GM18505 (cell line): ENCODE measurements around the gene ZDHHC5.
"Not testable (repeated sequence)": the region's sequence is repeated elsewhere in the genome, so short reads cannot be mapped to it uniquely, and the experiment has no call there.

Experiments
- ATAC-seq: cut with Tn5 transposase; IDR thresholded peaks from one replicate; pipeline ENCODE4 v1.9.1; 2021; ENCODE audit not compliant: unreplicated experiment
- POLR2A ChIP-seq: IDR thresholded peaks from 4 replicates; pipeline ENCODE4 v1.6.1; 2011; ENCODE audit warnings: borderline replicate concordance; ENCODE audit not compliant: insufficient read depth, insufficient read length; ENCODE audit errors: extremely low read depth

The ZDHHC5 gene

DNA sequence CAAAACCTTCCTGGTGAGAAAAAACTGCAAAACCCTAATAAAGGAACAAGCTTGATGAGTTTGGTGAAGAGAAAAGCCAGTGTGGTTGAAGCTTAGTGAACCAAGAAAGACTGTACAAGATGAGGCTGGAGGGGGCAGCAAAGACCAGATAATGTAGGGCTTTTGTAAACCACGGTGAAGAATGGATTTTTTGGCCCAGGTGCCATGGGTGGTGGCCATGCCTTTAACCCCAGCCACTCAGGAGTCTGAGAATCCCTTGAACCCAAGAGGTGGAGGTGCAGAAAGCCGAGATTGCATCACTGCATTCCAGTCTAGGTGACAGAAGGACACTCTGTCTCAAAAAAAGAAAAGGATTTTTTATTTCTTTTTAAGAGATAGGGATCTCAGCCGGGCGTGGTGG lies 5.0 kb upstream of the ZDHHC5 start:
- no peak for ATAC-seq
- TF ChIP-seq POLR2A: no peak

DNA sequence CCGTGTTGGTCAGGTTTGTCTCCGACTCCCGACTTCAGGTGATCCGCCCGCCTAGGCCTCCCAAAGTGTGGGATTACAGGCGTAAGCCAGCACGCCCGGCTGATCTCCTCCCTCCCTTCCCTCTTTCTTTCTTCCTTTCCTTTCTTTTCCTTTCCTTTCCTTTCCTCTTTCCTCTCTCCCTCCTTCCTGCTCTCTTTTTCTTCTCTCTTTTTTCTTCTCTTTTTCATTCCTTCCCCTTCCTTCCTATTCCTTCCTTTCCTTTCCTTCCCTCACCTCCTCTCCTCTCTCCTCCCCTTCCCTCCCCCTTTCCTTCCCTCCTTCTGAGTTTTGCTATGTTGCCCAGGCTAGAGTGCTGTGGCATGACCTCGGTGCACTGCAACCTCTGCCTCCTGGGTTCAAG lies 3.9 kb upstream of the ZDHHC5 start:
- ATAC-seq: no peak
- TF ChIP-seq POLR2A: no peak

DNA sequence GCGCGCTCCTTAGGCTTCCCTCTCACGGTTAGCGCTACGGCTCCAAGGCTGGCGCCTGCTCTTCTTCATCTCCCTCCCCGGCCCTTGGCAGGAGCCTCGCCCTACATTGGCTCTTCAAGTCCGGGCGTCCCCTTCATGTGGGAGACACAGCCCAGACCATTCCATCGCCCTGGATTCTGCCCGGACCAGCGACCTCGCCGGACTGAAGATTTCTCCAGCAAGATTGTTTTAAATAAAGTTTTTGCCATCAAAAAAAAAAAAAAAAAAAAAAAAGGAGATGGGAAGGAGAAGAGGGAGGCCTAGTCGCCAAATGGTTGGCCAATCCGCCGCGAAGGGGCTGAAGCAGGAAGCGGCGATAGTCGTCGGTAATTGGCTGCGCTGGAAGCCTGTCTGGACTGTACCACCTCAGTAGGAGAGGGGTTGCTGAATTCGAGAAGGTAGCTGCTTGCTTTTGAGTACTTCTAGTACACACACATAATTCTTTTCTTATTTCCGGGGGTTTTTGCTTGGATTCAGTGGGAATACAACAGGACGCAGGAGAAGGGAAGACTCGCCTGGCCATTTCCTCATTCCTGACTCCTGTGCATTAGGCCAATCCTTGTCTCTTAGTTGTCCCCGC lies 688 bp upstream of the ZDHHC5 start:
- ATAC-seq: peak; percentile 58
- peak; percentile 68 for TF ChIP-seq POLR2A

- TF ChIP-seq POLR2A: no peak
- peak; percentile 10 for ATAC-seq
Measured at GRCh38 chr11:57668434-57668782, 494 bp downstream of the ZDHHC5 start.

- ATAC-seq: no peak
- TF ChIP-seq POLR2A: no peak
Measured at GRCh38 chr11:57674251-57674650, 6.3 kb downstream of the ZDHHC5 start.

DNA sequence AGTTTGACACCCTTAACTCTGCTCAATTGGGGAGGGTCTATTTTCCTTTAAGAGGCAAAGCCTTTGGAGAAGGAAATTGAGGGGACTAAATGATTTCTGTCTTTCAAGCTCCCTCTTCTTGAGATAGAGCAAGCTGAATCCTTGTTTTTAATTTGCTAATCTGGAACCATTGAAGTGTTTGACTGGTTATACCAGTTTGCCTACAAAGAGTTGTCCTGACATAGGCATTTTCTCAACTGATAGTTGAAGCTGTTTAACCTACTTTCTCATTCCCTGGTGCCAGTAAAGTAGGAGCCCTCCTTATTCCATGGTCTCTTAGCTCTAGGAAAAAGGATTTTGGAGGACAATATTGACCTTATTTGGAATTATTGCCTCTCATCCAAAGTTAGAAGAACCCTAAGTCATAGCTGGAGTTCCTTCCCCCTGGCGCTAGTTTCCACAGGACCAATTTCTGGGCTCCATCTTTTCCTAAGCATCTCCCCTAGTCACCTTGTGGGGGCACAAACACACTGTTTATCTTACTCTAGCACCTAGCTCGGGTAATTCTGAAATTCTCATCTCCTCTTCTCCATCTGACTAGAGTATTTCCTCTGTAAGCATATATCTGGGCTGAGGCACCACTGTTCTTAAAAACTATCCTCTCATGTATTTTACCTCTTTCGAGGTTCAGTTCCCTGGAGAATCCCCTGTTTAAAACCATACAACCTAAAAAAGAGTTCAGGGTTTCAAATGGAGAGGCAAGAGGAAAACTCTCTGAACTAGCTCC lies 7.4 kb downstream of the ZDHHC5 start:
- ATAC-seq: no peak
- TF ChIP-seq POLR2A: no peak

DNA sequence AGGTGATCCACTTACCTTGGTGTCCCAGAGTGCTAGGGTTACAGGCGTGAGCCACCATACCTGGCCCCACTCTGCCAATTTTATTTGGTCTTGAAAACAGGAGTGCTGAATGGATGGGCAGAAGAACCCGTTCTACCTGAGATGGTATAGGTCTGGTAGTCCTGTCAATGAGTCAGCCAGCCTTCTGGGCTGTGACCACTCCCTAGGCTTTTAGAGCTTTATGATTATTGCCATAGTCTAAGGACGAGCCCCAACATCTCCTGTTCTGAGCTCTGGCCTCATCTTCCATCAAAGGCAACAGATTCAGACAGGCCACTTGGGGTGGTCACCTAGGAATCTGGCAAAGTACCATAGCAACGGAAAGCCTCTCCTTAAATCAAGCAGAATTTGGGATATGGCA lies 11.5 kb downstream of the ZDHHC5 start:
- ATAC-seq: no peak
- TF ChIP-seq POLR2A: no peak

DNA sequence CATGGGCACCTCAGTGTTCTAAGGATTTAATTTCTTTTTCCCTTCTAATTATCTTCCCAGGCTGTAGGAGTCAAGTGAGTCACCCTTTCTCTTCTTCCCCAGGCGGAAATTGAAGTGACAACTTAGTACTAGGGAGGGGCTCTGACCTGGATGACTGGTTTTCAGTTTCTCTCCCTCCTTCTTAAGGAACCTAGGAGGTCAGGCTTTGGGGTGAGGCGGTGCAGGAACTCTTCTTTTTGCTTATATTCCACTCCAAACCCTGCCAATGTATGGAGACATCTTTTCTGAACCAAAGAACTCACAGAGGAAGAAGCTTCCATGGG lies 12.6 kb downstream of the ZDHHC5 start:
- TF ChIP-seq POLR2A: no peak
- no peak for ATAC-seq

DNA sequence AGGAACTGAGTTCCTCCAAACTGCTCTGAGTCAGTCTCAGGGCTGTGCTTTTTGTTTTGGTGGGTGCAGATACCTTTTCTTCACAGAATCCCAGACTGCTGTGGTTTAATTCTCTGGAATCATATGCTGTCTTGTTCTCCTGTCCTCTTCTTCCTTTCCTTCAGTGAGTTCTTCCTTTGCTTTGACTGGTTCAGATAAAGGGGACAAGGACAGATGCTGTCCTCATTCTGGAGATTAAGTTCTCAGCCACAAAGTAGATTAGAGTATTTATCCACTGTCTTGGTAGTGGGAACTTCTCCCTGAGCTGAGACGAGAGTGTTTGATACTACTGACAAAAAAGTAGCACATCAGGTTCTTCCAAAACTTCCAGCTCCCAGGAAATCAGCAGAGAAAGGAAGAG lies 13.3 kb downstream of the ZDHHC5 start:
- no peak for TF ChIP-seq POLR2A
- no peak for ATAC-seq

GRCh38 chr11:57690474-57690873 lies 22.6 kb downstream of the ZDHHC5 start:
- ATAC-seq: not testable (repeated sequence)

- ATAC-seq: no peak
- no peak for TF ChIP-seq POLR2A
Measured at GRCh38 chr11:57698843-57699365, 31.0 kb downstream of the ZDHHC5 start.

GRCh38 chr11:57699813-57700212 lies 31.9 kb downstream of the ZDHHC5 start:
- TF ChIP-seq POLR2A: no peak
- ATAC-seq: no peak

- TF ChIP-seq POLR2A: no peak
- no peak for ATAC-seq
Measured at GRCh38 chr11:57700425-57700824, 32.5 kb downstream of the ZDHHC5 start.

GRCh38 chr11:57703341-57703740 lies 35.4 kb downstream of the ZDHHC5 start:
- no peak for ATAC-seq
- TF ChIP-seq POLR2A: no peak

GRCh38 chr11:57704932-57705331 lies 37.0 kb downstream of the ZDHHC5 start:
- TF ChIP-seq POLR2A: no peak
- no peak for ATAC-seq

- ATAC-seq: not testable (repeated sequence)
Measured at GRCh38 chr11:57705432-57705831, 37.5 kb downstream of the ZDHHC5 start.
